GM20431 (cell line): Measurements from ENCODE around the gene RXYLT1.

Experiments
- in situ Hi-C: fragments of 300-500 bp; cut with MseI, MboI; formaldehyde crosslinking; loops from one replicate; pipeline ENCODE4 v1.15.0; 2020; ENCODE audit warnings: low sequenced_read_pairs; ENCODE audit not compliant: unreplicated experiment

Gene RXYLT1

DNA sequence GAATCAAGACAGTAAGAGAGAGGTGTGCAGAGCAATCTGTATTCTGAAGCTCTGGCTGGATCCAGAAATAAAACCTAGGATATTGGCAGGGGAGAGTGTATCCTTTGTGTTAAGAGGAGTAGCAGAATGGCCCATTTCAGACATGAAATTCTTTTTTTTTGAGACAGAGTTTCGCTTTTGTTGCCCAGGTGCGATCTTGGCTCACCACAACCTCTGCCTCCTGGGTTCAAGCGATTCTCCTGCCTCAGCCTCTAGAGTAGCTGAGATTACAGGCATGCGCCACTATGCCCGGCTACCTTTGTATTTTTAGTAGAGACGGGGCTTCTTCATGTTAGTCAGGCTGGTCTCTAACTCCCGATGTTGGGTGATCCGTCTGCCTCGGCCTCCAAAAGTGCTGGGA, 58.7 kb downstream of the RXYLT1 start:
- in situ Hi-C loops: no loop called here

GRCh38 chr12:63841011-63841410, 61.3 kb downstream of the RXYLT1 start:
- in situ Hi-C loops: loop anchor here (10.0 kb wide), 1 partner anchor 414 kb away; no protein-coding TSS in a partner anchor

- in situ Hi-C loops: loop anchor here (10.0 kb wide), 1 partner anchor 413 kb away; no protein-coding TSS in a partner anchor
Observed at GRCh38 chr12:63841571-63841970, 61.9 kb downstream of the RXYLT1 start.

DNA sequence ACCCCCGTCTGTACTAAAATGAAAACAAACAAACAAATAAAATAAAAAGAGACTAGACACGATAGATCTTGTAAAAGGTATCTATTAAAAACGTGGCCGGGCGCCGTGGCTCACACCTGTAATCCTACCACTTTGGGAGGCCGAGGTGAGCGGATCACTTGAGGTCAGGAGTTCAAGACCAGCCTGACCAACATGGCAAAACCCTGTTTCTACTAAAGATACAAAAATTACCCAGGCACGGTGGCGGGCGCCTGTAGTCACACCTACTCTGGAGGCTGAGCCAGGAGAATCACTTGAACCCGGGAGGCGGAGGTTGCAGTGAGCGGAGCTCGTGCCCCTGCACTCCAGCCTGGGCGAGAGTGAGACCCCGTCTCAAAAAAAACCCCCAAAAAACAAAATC, 63.0 kb downstream of the RXYLT1 start:
- in situ Hi-C loops: loop anchor here (10.0 kb wide), 1 partner anchor 412 kb away; no protein-coding TSS in a partner anchor

GRCh38 chr12:63843254-63843720, 63.6 kb downstream of the RXYLT1 start:
- in situ Hi-C loops: loop anchor here (10.0 kb wide), 1 partner anchor 412 kb away; no protein-coding TSS in a partner anchor

DNA sequence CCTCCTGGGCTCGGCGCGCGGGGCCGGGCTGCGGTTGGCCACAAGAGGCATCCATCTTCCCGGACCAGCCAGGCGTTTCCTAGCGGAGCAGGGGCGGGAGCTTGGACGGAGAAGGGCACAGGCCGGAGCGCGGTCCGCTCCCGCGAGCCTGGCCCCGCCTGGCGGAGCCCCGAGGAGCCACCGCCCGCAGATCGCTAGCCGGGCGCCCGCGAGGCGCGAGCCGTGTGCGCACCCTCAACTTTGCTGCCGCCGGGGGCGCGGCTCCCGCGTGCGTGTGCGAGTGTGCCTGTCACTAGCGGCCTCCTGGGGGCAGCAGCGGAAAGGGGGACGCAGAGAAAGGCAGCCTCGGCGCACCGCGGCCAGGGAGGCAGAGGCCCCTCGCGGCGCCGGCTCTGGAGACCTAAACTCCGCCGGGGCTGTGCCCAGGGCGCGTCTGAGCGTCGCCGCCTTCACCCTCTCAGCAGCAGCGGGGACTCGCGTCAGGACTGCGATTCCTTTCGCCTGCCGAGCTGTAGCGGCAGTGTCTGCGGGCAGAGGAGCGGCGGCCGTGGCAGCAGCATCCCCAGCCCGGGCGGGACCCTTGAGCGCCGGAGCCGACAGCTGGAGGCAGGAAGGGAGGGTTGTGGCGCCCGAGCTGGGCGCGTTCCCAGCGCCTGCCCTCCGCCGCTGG, 64.1 kb downstream of the RXYLT1 start:
- in situ Hi-C loops: loop anchor here (10.0 kb wide), 1 partner anchor 411 kb away; no protein-coding TSS in a partner anchor

- in situ Hi-C loops: loop anchor here (10.0 kb wide), 1 partner anchor 410 kb away; no protein-coding TSS in a partner anchor
Observed at GRCh38 chr12:63844391-63845341, 65.0 kb downstream of the RXYLT1 start, which contains the start of gene SRGAP1. Gene SRGAP1, plus strand, starts transcription at chr12:63844700. Its CDS starts 117 bp downstream, at chr12:63844817.

DNA sequence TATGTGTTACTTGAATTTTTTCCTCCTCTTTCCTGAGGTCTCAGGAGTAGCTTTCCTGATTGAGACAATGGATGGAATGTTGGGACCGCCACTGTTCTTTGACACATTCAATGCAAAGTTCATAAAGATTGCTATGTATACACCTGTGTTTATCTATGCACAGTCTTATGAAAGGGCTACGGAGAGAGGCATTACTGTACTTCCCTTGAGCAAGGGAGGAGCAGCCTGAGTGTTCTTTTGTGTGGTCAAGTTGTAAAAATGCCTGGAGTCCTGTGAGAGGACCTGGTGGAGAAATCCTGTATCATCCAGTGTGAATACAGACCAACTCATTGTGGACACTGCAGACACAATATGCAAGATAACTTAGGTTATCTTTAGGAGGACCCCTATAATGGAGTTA, 66.0 kb downstream of the RXYLT1 start:
- in situ Hi-C loops: loop anchor here (10.0 kb wide), 1 partner anchor 409 kb away; no protein-coding TSS in a partner anchor

DNA sequence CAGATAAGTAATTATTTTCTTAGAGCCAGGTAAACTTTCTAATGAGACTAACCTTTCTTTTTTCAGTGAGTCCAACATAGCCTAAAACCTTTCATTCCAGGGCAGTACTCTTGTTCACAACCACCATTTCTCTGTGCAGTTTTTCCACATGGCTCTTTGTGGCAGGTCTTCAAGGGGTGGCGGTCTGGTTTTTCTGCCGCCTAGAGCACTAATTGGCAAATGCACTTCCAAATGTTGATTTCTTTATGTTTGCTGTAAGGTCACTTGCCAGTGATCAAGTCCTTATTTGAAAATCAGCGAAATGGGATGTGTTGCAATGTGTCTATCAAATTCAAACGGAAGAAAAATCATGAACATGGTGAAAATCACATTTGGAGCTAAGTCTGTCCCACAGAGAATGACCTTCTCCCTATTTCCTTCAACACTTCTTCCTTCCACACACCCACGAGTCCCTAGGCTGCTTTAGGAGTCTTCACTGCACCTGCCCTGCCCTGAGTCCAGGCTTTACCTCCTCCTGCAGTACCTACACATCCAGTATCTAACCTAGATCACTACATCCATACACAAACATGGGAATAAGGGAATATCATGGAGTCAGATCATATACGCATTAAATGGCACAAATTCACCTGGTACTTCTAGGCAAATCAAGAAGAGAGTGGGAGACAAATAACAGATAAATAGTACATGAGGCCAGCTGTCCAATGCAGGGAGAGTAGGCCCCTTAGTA, 66.7 kb downstream of the RXYLT1 start:
- in situ Hi-C loops: loop anchor here (10.0 kb wide), 1 partner anchor 408 kb away; no protein-coding TSS in a partner anchor

DNA sequence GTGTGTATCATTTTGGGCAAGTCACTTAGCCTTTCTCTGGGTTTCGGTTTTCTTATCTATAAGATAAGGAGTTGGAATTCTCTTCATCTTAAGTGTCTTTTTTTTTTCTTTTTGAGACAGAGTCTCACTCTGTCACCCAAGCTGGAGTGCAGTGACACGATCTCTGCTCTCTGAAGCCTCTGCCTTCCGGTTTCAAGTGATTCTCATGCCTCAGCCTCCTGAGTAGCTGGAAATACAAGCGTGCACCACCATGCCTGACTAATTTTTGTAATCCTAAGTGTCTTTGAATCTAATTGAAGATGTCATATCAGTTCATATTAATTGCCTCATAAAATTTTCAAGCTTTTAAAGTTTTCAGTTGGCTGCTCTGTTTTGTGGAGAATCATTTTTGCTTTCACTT, 68.7 kb downstream of the RXYLT1 start:
- in situ Hi-C loops: loop anchor here (10.0 kb wide), 1 partner anchor 406 kb away; no protein-coding TSS in a partner anchor

GRCh38 chr12:63849106-63849620, 69.5 kb downstream of the RXYLT1 start:
- in situ Hi-C loops: loop anchor here (10.0 kb wide), 1 partner anchor 406 kb away; no protein-coding TSS in a partner anchor

DNA sequence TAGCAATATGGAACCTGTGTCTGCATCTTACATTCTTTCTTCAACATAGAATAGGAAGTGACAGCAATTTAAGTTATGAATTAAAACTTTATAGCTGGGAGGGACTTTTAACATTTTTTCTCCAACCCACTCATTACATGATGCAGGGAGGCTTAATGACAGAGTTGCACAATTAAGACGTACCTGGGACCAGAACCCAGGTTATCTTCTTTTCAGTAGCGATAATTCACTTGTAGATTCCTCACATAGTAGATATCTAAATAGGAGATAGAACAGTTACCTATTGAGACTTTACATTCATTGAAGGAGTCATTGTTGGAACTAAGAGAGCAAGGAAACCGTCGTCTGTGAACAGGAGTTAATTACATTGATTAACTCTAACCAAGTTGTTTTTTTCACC, 69.9 kb downstream of the RXYLT1 start:
- in situ Hi-C loops: loop anchor here (10.0 kb wide), 1 partner anchor 405 kb away; no protein-coding TSS in a partner anchor

- in situ Hi-C loops: no loop called here
Observed at GRCh38 chr12:63853978-63854377, 74.3 kb downstream of the RXYLT1 start.

- in situ Hi-C loops: no loop called here
Observed at GRCh38 chr12:63855299-63855698, 75.6 kb downstream of the RXYLT1 start.

GRCh38 chr12:63857771-63858670, 78.3 kb downstream of the RXYLT1 start:
- in situ Hi-C loops: no loop called here
